ENCODE data around the gene ADAMTS9. TPM values are rescaled to one million over a fixed set of nuclear protein-coding genes. Genes with fewer than 3 reads are reported as not detected.

ADAMTS9 gene
- polyA plus RNA-seq, 2 of the 4 experiments (the other 2 are of a cell fraction): 0.34 to 1.1 TPM

DNA sequence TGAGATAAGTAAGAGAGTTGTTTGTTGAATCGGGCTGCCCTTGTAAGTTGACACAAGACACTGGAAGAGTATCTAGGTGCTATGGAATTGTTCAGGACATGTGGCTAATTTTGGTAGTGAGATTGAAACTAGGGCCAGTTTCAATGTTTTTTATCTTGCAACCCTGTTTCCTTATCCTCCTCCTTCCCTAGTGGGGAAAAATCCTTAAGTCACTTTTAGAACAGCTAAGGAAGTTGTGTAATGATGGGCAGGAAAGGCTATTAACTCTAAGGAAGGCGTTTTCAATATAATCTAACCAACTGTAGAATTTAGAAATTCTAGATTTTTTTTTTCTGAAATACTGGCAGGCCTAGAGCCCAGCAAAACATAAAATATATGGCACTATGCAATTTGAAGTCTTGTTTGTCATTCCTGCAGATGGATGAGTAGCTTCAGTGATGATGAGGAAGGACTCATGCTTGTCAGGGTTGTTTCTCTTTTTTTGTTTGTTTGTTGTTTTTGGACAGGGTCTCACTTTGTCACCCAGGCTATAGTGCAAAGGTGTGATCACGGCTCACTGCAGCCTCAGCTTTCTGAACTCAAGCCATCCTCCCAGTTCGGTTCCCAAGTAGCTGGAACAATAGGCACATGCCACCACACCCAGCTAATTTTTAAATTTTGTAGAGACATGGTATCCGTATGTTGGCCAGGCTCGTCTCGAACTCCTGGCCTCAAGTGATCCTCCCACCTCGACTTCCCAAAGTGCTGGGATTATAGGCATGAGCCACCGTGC lies 27.6 kb upstream of the ADAMTS9 start:
- Histone ChIP-seq H3K4me2 (no peak overlapping the region), H3K9me3 (no peaks in the 10 kb centered on the region), H3K27ac (no peak overlapping the region), H3K4me1 (no peaks in the 10 kb centered on the region), H3K4me3 (no peak overlapping the region)
- DNase-seq (ENCODE audit: low read depth in 1 of 2, low spot score in 1 of 2) (no peak), ATAC-seq (no peak), FAIRE-seq (no peak)
- WGBS (ENCODE audit: missing lambda C conversion rate): 32% methylated on average over 8 of the region's 9 CpGs
- ChIA-PET POLR2A (no interaction called here), CTCF (no interaction called here)
- TF ChIP-seq EP300 (IDR thresholded peaks at IDR 0.05): no peak
- TF ChIP-seq, protein P1, sequence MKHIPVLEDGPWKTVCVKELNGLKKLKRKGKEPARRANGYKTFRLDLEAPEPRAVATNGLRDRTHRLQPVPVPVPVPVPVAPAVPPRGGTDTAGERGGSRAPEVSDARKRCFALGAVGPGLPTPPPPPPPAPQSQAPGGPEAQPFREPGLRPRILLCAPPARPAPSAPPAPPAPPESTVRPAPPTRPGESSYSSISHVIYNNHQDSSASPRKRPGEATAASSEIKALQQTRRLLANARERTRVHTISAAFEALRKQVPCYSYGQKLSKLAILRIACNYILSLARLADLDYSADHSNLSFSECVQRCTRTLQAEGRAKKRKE (CRISPR knock-in tag; IDR thresholded peaks at IDR 0.05; ENCODE audit: low read depth): no peak
- TF ChIP-seq ZSCAN20 (CRISPR knock-in tag; IDR thresholded peaks at IDR 0.05): no peak
- TF ChIP-seq NFE2L2 (conservative IDR thresholded peaks at IDR 0.05; ENCODE audit: low read length): no peak
- TF ChIP-seq HEYL (CRISPR knock-in tag; IDR thresholded peaks at IDR 0.05): no peak
- TF ChIP-seq, protein P2, sequence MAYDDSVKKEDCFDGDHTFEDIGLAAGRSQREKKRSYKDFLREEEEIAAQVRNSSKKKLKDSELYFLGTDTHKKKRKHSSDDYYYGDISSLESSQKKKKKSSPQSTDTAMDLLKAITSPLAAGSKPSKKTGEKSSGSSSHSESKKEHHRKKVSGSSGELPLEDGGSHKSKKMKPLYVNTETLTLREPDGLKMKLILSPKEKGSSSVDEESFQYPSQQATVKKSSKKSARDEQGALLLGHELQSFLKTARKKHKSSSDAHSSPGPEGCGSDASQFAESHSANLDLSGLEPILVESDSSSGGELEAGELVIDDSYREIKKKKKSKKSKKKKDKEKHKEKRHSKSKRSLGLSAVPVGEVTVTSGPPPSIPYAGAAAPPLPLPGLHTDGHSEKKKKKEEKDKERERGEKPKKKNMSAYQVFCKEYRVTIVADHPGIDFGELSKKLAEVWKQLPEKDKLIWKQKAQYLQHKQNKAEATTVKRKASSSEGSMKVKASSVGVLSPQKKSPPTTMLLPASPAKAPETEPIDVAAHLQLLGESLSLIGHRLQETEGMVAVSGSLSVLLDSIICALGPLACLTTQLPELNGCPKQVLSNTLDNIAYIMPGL (CRISPR knock-in tag; IDR thresholded peaks at IDR 0.05; ENCODE audit: borderline replicate concordance): no peak
- no peak for TF ChIP-seq JUNB (IDR thresholded peaks at IDR 0.05)
- no peak for TF ChIP-seq CHD4 (IDR thresholded peaks at IDR 0.05; ENCODE audit: borderline replicate concordance)
- no peak for TF ChIP-seq FOSL2 (IDR thresholded peaks at IDR 0.05)
- no peak for TF ChIP-seq FOSL2 (CRISPR knock-in tag; IDR thresholded peaks at IDR 0.05)
- TF ChIP-seq RARB (CRISPR knock-in tag; IDR thresholded peaks at IDR 0.05): no peak
- no peak for TF ChIP-seq EHF (CRISPR knock-in tag; IDR thresholded peaks at IDR 0.05)
- TF ChIP-seq RNF2 (IDR thresholded peaks at IDR 0.05; ENCODE audit: borderline replicate concordance, low read depth): no peak
- TF ChIP-seq ZC3H11A (IDR thresholded peaks at IDR 0.05): no peak

DNA sequence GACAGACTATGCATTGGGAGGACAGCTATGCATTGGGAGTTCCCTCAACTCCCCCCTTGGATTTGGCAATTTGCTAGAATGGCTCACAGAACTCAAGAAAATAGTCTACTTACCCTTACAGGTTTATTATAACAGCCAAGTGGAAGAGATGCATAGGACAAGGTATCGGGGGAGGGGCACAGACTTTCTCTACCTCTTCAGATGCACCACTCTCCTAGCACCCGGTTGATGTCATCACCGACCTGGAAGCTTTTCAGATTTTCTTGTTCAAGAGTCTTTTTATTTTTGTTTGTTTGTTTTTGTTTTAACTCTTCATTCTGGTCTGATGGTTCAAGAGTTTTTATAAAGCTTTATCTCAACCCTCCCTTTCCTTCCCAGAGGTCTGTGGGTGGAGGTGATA lies 20.7 kb upstream of the ADAMTS9 start:
- WGBS (ENCODE audit: missing lambda C conversion rate): 2% methylated on average over 3 of the region's 3 CpGs
- POLR2A ChIA-PET: no interaction called here
- Histone ChIP-seq H3K4me3 (no peak overlapping the region), H3K4me1 (no peaks in the 10 kb centered on the region), H3K27ac (no peak overlapping the region), H3K9me3 (no peaks in the 10 kb centered on the region), H3K4me2 (no peak overlapping the region)
- ATAC-seq: no peak
- TF ChIP-seq NFE2L2 (conservative IDR thresholded peaks at IDR 0.05; ENCODE audit: low read length) (no peak), CBX2 (IDR thresholded peaks at IDR 0.05; ENCODE audit: borderline replicate concordance, low read depth) (no peak), GATA3 (IDR thresholded peaks at IDR 0.05; ENCODE audit: borderline replicate concordance) (no peak), SREBF2 (IDR thresholded peaks at IDR 0.05) (no peak), ZFP36 (IDR thresholded peaks at IDR 0.05; ENCODE audit: borderline replicate concordance, partially characterized antibody) (no peak), RARB (CRISPR knock-in tag; IDR thresholded peaks at IDR 0.05) (no peak), FOXS1 (CRISPR knock-in tag; IDR thresholded peaks at IDR 0.05) (no peak)
- TF ChIP-seq, protein P3, sequence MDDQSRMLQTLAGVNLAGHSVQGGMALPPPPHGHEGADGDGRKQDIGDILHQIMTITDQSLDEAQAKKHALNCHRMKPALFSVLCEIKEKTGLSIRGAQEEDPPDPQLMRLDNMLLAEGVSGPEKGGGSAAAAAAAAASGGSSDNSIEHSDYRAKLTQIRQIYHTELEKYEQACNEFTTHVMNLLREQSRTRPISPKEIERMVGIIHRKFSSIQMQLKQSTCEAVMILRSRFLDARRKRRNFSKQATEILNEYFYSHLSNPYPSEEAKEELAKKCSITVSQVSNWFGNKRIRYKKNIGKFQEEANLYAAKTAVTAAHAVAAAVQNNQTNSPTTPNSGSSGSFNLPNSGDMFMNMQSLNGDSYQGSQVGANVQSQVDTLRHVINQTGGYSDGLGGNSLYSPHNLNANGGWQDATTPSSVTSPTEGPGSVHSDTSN (IDR thresholded peaks at IDR 0.05): no peak
- TF ChIP-seq, protein P4, sequence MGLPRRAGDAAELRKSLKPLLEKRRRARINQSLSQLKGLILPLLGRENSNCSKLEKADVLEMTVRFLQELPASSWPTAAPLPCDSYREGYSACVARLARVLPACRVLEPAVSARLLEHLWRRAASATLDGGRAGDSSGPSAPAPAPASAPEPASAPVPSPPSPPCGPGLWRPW (IDR thresholded peaks at IDR 0.05): no peak
- TF ChIP-seq, protein P2 (CRISPR knock-in tag; IDR thresholded peaks at IDR 0.05; ENCODE audit: borderline replicate concordance): no peak
- CTCF ChIA-PET: no interaction called here
- no peak for FAIRE-seq
- no peak for DNase-seq (ENCODE audit: low read depth in 1 of 2, low spot score in 1 of 2)
